ENCODE results near the gene AK5. TPM values are rescaled to one million over a fixed set of nuclear protein-coding genes. Genes with fewer than 3 reads are reported as not detected.

Gene AK5
- polyA plus RNA-seq, 3 donors, result 0.34 to 0.72 (median 0.48) TPM

GRCh38 chr1:77336729-77337128 lies 54.9 kb downstream of the AK5 start:
- H3K4me2 ChIP-seq (replicated peaks; ENCODE audit: extremely low read depth, low read length, poor library complexity, severe bottlenecking), result no peak overlapping the region
- H2AFZ ChIP-seq (ENCODE audit: insufficient read depth, low read depth, low read length, poor library complexity, severe bottlenecking), result no peak overlapping the region
- no peak overlapping the region for H3K4me3 Mint-ChIP-seq
- TF ChIP-seq, protein P1, sequence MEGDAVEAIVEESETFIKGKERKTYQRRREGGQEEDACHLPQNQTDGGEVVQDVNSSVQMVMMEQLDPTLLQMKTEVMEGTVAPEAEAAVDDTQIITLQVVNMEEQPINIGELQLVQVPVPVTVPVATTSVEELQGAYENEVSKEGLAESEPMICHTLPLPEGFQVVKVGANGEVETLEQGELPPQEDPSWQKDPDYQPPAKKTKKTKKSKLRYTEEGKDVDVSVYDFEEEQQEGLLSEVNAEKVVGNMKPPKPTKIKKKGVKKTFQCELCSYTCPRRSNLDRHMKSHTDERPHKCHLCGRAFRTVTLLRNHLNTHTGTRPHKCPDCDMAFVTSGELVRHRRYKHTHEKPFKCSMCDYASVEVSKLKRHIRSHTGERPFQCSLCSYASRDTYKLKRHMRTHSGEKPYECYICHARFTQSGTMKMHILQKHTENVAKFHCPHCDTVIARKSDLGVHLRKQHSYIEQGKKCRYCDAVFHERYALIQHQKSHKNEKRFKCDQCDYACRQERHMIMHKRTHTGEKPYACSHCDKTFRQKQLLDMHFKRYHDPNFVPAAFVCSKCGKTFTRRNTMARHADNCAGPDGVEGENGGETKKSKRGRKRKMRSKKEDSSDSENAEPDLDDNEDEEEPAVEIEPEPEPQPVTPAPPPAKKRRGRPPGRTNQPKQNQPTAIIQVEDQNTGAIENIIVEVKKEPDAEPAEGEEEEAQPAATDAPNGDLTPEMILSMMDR (IDR thresholded peaks at IDR 0.05), result no peak
- peaks cover 2 to 13% (median 8%) of the 10 kb centered on the region in 7 donors for H3K9me3 Mint-ChIP-seq
- H3K9me3 ChIP-seq (replicated peaks in 1 of 2; ENCODE audit: control insufficient read depth in 1 of 2, insufficient read depth in 1 of 2, low read length in 2 of 2), result no peaks in the 10 kb centered on the region
- no peak overlapping the region for H3K4me3 ChIP-seq (replicated peaks in 1 of 3; ENCODE audit: low read depth in 2 of 3, low read length in 3 of 3)
- no peak overlapping the region for H3K27ac ChIP-seq (ENCODE audit: low read depth in 1 of 2, low read length in 2 of 2)
- H3K27me3 Mint-ChIP-seq (ENCODE audit: low read depth in 3 of 3), result peaks cover 0 to 2% (median 2%) of the 10 kb centered on the region in 3 donors
- no peak overlapping the region for H3K27ac Mint-ChIP-seq
- no peaks in the 10 kb centered on the region for H3K4me1 Mint-ChIP-seq
- no peaks in the 10 kb centered on the region for H3K36me3 Mint-ChIP-seq
- intact Hi-C loops (cut with micrococcal nuclease), result no loop called here
- H3K27me3 ChIP-seq (ENCODE audit: control insufficient read depth in 2 of 2, insufficient read depth in 2 of 2, low read length in 2 of 2), result no peaks in the 10 kb centered on the region
- no peak overlapping the region for H3K9ac ChIP-seq (ENCODE audit: insufficient read depth, low read length, poor library complexity, severe bottlenecking)
- H3K79me2 ChIP-seq (ENCODE audit: insufficient read depth, low read length), result no peaks in the 10 kb centered on the region
- DNase-seq, result no peak
- no peaks in the 10 kb centered on the region for H3K36me3 ChIP-seq (replicated peaks in 1 of 2; ENCODE audit: control insufficient read depth in 1 of 2, insufficient read depth in 2 of 2, low read length in 2 of 2)
- no peaks in the 10 kb centered on the region for H3K4me1 ChIP-seq (ENCODE audit: control insufficient read depth in 1 of 2, insufficient read depth in 2 of 2, low read length in 2 of 2)
- no peaks in the 10 kb centered on the region for H4K20me1 ChIP-seq (ENCODE audit: insufficient read depth, low read length)

- peaks cover 0 to 2% (median 0%) of the 10 kb centered on the region in 3 donors for H3K27me3 Mint-ChIP-seq (ENCODE audit: low read depth in 3 of 3)
- no peak for DNase-seq
Observed at GRCh38 chr1:77339326-77339725, 57.5 kb downstream of the AK5 start.

More at GRCh38 chr1:77339326-77339725, 57.5 kb downstream of the AK5 start:
- H3K4me3 ChIP-seq (replicated peaks in 1 of 3; ENCODE audit: low read depth in 2 of 3, low read length in 3 of 3), result no peak overlapping the region
- Mint-ChIP-seq H3K36me3 (no peaks in the 10 kb centered on the region), H3K27ac (no peak overlapping the region), H3K4me3 (no peak overlapping the region), H3K4me1 (no peaks in the 10 kb centered on the region), H3K9me3 (peaks cover 0 to 11% (median 5%) of the 10 kb centered on the region in 7 donors)
- no peaks in the 10 kb centered on the region for H3K79me2 ChIP-seq (ENCODE audit: insufficient read depth, low read length)
- no peaks in the 10 kb centered on the region for H3K27me3 ChIP-seq (ENCODE audit: control insufficient read depth in 2 of 2, insufficient read depth in 2 of 2, low read length in 2 of 2)
- intact Hi-C loops (cut with micrococcal nuclease), result no loop called here
- no peak overlapping the region for H2AFZ ChIP-seq (ENCODE audit: insufficient read depth, low read depth, low read length, poor library complexity, severe bottlenecking)
- H3K36me3 ChIP-seq (replicated peaks in 1 of 2; ENCODE audit: control insufficient read depth in 1 of 2, insufficient read depth in 2 of 2, low read length in 2 of 2), result no peaks in the 10 kb centered on the region
- H3K4me1 ChIP-seq (ENCODE audit: control insufficient read depth in 1 of 2, insufficient read depth in 2 of 2, low read length in 2 of 2), result no peaks in the 10 kb centered on the region
- no peak overlapping the region for H3K27ac ChIP-seq (ENCODE audit: low read depth in 1 of 2, low read length in 2 of 2)
- H4K20me1 ChIP-seq (ENCODE audit: insufficient read depth, low read length), result no peaks in the 10 kb centered on the region
- H3K4me2 ChIP-seq (replicated peaks; ENCODE audit: extremely low read depth, low read length, poor library complexity, severe bottlenecking), result no peak overlapping the region
- H3K9me3 ChIP-seq (replicated peaks in 1 of 2; ENCODE audit: control insufficient read depth in 1 of 2, insufficient read depth in 1 of 2, low read length in 2 of 2), result no peaks in the 10 kb centered on the region
- no peak overlapping the region for H3K9ac ChIP-seq (ENCODE audit: insufficient read depth, low read length, poor library complexity, severe bottlenecking)
- WGBS (ENCODE audit: insufficient coverage), result no CpG with 5 or more reads among the region's 1 CpG
- TF ChIP-seq, protein P1 (IDR thresholded peaks at IDR 0.05), result no peak
